ENCODE data around the gene DCAF8L2.
"Not testable (repeated sequence)": the region's sequence is repeated elsewhere in the genome, so short reads cannot be mapped to it uniquely, and the experiment has no call there.

DCAF8L2 gene

GRCh38 chrX:27674491-27674890, 84.3 kb downstream of the DCAF8L2 start:
- Histone ChIP-seq H3K36me3 (ENCODE audit: control insufficient read depth, insufficient read depth, low read length) (no peaks in the 10 kb centered on the region), H3K9me3 (ENCODE audit: control insufficient read depth, low read length) (no peaks in the 10 kb centered on the region), H3K27ac (ENCODE audit: low read depth, low read length, severe bottlenecking) (no peak overlapping the region), H3K4me3 (ENCODE audit: extremely low read depth, insufficient read depth, low read length, poor library complexity, severe bottlenecking) (no peak overlapping the region), H3K4me1 (ENCODE audit: control insufficient read depth, insufficient read depth, low read length, poor library complexity, severe bottlenecking) (no peaks in the 10 kb centered on the region)
- 83% methylated on average over 1 of the region's 4 CpGs; no CpG with 5 or more reads in 1 of the 2 experiments for WGBS, 2 experiments (ENCODE audit: insufficient coverage in 2 of 2)

- Histone ChIP-seq H3K4me1 (ENCODE audit: control insufficient read depth, insufficient read depth, low read length, poor library complexity, severe bottlenecking) (no peaks in the 10 kb centered on the region), H3K36me3 (ENCODE audit: control insufficient read depth, insufficient read depth, low read length) (no peaks in the 10 kb centered on the region), H3K27ac (ENCODE audit: low read depth, low read length, severe bottlenecking) (no peak overlapping the region), H3K9me3 (ENCODE audit: control insufficient read depth, low read length) (no peaks in the 10 kb centered on the region), H3K4me3 (ENCODE audit: extremely low read depth, insufficient read depth, low read length, poor library complexity, severe bottlenecking) (no peak overlapping the region)
- no CpG with 5 or more reads among the region's 1 CpG for WGBS, 2 experiments (ENCODE audit: insufficient coverage in 2 of 2)
These were observed 85.3 kb downstream of the DCAF8L2 start for GRCh38 chrX:27675493-27675892.

GRCh38 chrX:27679281-27679680, 89.1 kb downstream of the DCAF8L2 start:
- Histone ChIP-seq H3K36me3 (ENCODE audit: control insufficient read depth, insufficient read depth, low read length) (no peaks in the 10 kb centered on the region), H3K4me1 (ENCODE audit: control insufficient read depth, insufficient read depth, low read length, poor library complexity, severe bottlenecking) (no peaks in the 10 kb centered on the region), H3K9me3 (ENCODE audit: control insufficient read depth, low read length) (no peaks in the 10 kb centered on the region), H3K27ac (ENCODE audit: low read depth, low read length, severe bottlenecking) (no peak overlapping the region), H3K4me3 (ENCODE audit: extremely low read depth, insufficient read depth, low read length, poor library complexity, severe bottlenecking) (no peak overlapping the region)
- 80 to 100% methylated on average over 1 of the region's 1 CpG for WGBS, 2 experiments (ENCODE audit: insufficient coverage in 2 of 2)

- H3K36me3 ChIP-seq (ENCODE audit: control insufficient read depth, insufficient read depth, low read length), result no peaks in the 10 kb centered on the region
- no peak overlapping the region for H3K4me3 ChIP-seq (ENCODE audit: extremely low read depth, insufficient read depth, low read length, poor library complexity, severe bottlenecking)
- no peaks in the 10 kb centered on the region for H3K9me3 ChIP-seq (ENCODE audit: control insufficient read depth, low read length)
- H3K4me1 ChIP-seq (ENCODE audit: control insufficient read depth, insufficient read depth, low read length, poor library complexity, severe bottlenecking), result no peaks in the 10 kb centered on the region
- 100% methylated on average over 1 of the region's 1 CpG; no CpG with 5 or more reads in 1 of the 2 experiments for WGBS, 2 experiments (ENCODE audit: insufficient coverage in 2 of 2)
- H3K27ac ChIP-seq (ENCODE audit: low read depth, low read length, severe bottlenecking), result no peak overlapping the region
These were observed 90.6 kb downstream of the DCAF8L2 start for GRCh38 chrX:27680726-27681125.

- H3K4me3 ChIP-seq (ENCODE audit: extremely low read depth, insufficient read depth, low read length, poor library complexity, severe bottlenecking); H3K27ac ChIP-seq (ENCODE audit: low read depth, low read length, severe bottlenecking); H3K4me1 ChIP-seq (ENCODE audit: control insufficient read depth, insufficient read depth, low read length, poor library complexity, severe bottlenecking); H3K36me3 ChIP-seq (ENCODE audit: control insufficient read depth, insufficient read depth, low read length); H3K9me3 ChIP-seq (ENCODE audit: control insufficient read depth, low read length): not testable (repeated sequence)
- WGBS, 2 experiments (ENCODE audit: insufficient coverage in 2 of 2), result 80% methylated on average over 1 of the region's 5 CpGs; no CpG with 5 or more reads in 1 of the 2 experiments
These were observed 93.5 kb downstream of the DCAF8L2 start for GRCh38 chrX:27683566-27684208.

GRCh38 chrX:27694667-27695066, 104.5 kb downstream of the DCAF8L2 start:
- no peak overlapping the region for H3K27ac ChIP-seq (ENCODE audit: low read depth, low read length, severe bottlenecking)
- no peak overlapping the region for H3K4me3 ChIP-seq (ENCODE audit: extremely low read depth, insufficient read depth, low read length, poor library complexity, severe bottlenecking)
- H3K9me3 ChIP-seq (ENCODE audit: control insufficient read depth, low read length), result no peaks in the 10 kb centered on the region
- no peaks in the 10 kb centered on the region for H3K4me1 ChIP-seq (ENCODE audit: control insufficient read depth, insufficient read depth, low read length, poor library complexity, severe bottlenecking)
- H3K36me3 ChIP-seq (ENCODE audit: control insufficient read depth, insufficient read depth, low read length), result no peaks in the 10 kb centered on the region
- no CpG with 5 or more reads among the region's 1 CpG for WGBS, 2 experiments (ENCODE audit: insufficient coverage in 2 of 2)

GRCh38 chrX:27706526-27706925, 116.4 kb downstream of the DCAF8L2 start:
- no CpG with 5 or more reads among the region's 1 CpG for WGBS, 2 experiments (ENCODE audit: insufficient coverage in 2 of 2)

GRCh38 chrX:27715610-27716009, 125.5 kb downstream of the DCAF8L2 start:
- Histone ChIP-seq H3K27ac (ENCODE audit: low read depth, low read length, severe bottlenecking) (no peak overlapping the region), H3K4me1 (ENCODE audit: control insufficient read depth, insufficient read depth, low read length, poor library complexity, severe bottlenecking) (no peaks in the 10 kb centered on the region), H3K36me3 (ENCODE audit: control insufficient read depth, insufficient read depth, low read length) (no peaks in the 10 kb centered on the region), H3K9me3 (ENCODE audit: control insufficient read depth, low read length) (no peaks in the 10 kb centered on the region), H3K4me3 (ENCODE audit: extremely low read depth, insufficient read depth, low read length, poor library complexity, severe bottlenecking) (no peak overlapping the region)
- no CpG with 5 or more reads among the region's 2 CpGs for WGBS, 2 experiments (ENCODE audit: insufficient coverage in 2 of 2)

More at GRCh38 chrX:27706526-27706925, 116.4 kb downstream of the DCAF8L2 start:
- Histone ChIP-seq H3K36me3 (ENCODE audit: control insufficient read depth, insufficient read depth, low read length) (no peaks in the 10 kb centered on the region), H3K27ac (ENCODE audit: low read depth, low read length, severe bottlenecking) (no peak overlapping the region), H3K4me1 (ENCODE audit: control insufficient read depth, insufficient read depth, low read length, poor library complexity, severe bottlenecking) (no peaks in the 10 kb centered on the region), H3K4me3 (ENCODE audit: extremely low read depth, insufficient read depth, low read length, poor library complexity, severe bottlenecking) (no peak overlapping the region), H3K9me3 (ENCODE audit: control insufficient read depth, low read length) (no peaks in the 10 kb centered on the region)

- Histone ChIP-seq H3K4me1 (ENCODE audit: control insufficient read depth, insufficient read depth, low read length, poor library complexity, severe bottlenecking) (peaks cover 3% of the 10 kb centered on the region), H3K27ac (ENCODE audit: low read depth, low read length, severe bottlenecking) (peak overlapping the region; percentile 1), H3K4me3 (ENCODE audit: extremely low read depth, insufficient read depth, low read length, poor library complexity, severe bottlenecking) (no peak overlapping the region), H3K36me3 (ENCODE audit: control insufficient read depth, insufficient read depth, low read length) (no peaks in the 10 kb centered on the region), H3K9me3 (ENCODE audit: control insufficient read depth, low read length) (no peaks in the 10 kb centered on the region)
- no CpG with 5 or more reads among the region's 3 CpGs for WGBS, 2 experiments (ENCODE audit: insufficient coverage in 2 of 2)
These were observed 138.1 kb downstream of the DCAF8L2 start for GRCh38 chrX:27728291-27728690.

GRCh38 chrX:27731962-27732361, 141.8 kb downstream of the DCAF8L2 start:
- peaks cover 3% of the 10 kb centered on the region for H3K4me1 ChIP-seq (ENCODE audit: control insufficient read depth, insufficient read depth, low read length, poor library complexity, severe bottlenecking)
- no peaks in the 10 kb centered on the region for H3K36me3 ChIP-seq (ENCODE audit: control insufficient read depth, insufficient read depth, low read length)
- 87% methylated on average over 3 of the region's 5 CpGs; no CpG with 5 or more reads in 1 of the 2 experiments for WGBS, 2 experiments (ENCODE audit: insufficient coverage in 2 of 2)
- no peaks in the 10 kb centered on the region for H3K9me3 ChIP-seq (ENCODE audit: control insufficient read depth, low read length)
- H3K27ac ChIP-seq (ENCODE audit: low read depth, low read length, severe bottlenecking), result no peak overlapping the region
- no peak overlapping the region for H3K4me3 ChIP-seq (ENCODE audit: extremely low read depth, insufficient read depth, low read length, poor library complexity, severe bottlenecking)

- Histone ChIP-seq H3K36me3 (ENCODE audit: control insufficient read depth, insufficient read depth, low read length) (no peaks in the 10 kb centered on the region), H3K9me3 (ENCODE audit: control insufficient read depth, low read length) (no peaks in the 10 kb centered on the region), H3K4me1 (ENCODE audit: control insufficient read depth, insufficient read depth, low read length, poor library complexity, severe bottlenecking) (no peaks in the 10 kb centered on the region), H3K4me3 (ENCODE audit: extremely low read depth, insufficient read depth, low read length, poor library complexity, severe bottlenecking) (no peak overlapping the region), H3K27ac (ENCODE audit: low read depth, low read length, severe bottlenecking) (no peak overlapping the region)
- WGBS, 2 experiments (ENCODE audit: insufficient coverage in 2 of 2), result 92 to 100% methylated on average over 2 of the region's 3 CpGs
These were observed 145.8 kb downstream of the DCAF8L2 start for GRCh38 chrX:27735914-27736313.
